ENCODE measurements around the gene SERPINB5. TPM values are rescaled to one million over a fixed set of nuclear protein-coding genes. Genes with fewer than 3 reads are reported as not detected.

SERPINB5 gene, protein sequence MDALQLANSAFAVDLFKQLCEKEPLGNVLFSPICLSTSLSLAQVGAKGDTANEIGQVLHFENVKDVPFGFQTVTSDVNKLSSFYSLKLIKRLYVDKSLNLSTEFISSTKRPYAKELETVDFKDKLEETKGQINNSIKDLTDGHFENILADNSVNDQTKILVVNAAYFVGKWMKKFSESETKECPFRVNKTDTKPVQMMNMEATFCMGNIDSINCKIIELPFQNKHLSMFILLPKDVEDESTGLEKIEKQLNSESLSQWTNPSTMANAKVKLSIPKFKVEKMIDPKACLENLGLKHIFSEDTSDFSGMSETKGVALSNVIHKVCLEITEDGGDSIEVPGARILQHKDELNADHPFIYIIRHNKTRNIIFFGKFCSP
- total RNA-seq = not detected in 2 replicates

DNA sequence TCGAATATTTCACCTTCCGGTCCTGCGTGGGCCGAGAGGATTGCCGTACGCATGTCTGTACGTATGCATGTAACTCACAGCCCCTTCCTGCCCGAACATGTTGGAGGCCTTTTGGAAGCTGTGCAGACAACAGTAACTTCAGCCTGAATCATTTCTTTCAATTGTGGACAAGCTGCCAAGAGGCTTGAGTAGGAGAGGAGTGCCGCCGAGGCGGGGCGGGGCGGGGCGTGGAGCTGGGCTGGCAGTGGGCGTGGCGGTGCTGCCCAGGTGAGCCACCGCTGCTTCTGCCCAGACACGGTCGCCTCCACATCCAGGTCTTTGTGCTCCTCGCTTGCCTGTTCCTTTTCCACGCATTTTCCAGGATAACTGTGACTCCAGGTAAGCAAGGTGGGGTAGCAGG is at the start of gene SERPINB5:
Gene SERPINB5 (plus strand): TSS at position 291 of the 400 bp plus-strand sequence. CDS start 7,471 bp downstream, outside the sequence.

GRCh38 chr18:63542069-63542468 is 65.3 kb downstream of the SERPINB5 start, which contains the start of gene SERPINB12:
Gene SERPINB12 (plus strand): TSS chr18:63542369. CDS start chr18:63556160, 13,791 bp downstream.

Other genes starting within 250 kb of the SERPINB5 start
- gene BCL2, start 157.2 kb upstream of the SERPINB5 start, total RNA-seq = under 0.01 TPM in 1 of 2 replicates, not detected in the other
- 20.8 and 39.5 TPM in 2 replicates for gene KDSR, start 109.8 kb upstream of the SERPINB5 start, total RNA-seq
- 26.8 and 30.5 TPM in 2 replicates for gene VPS4B, start 54.5 kb upstream of the SERPINB5 start, total RNA-seq
- not detected in 2 replicates for gene SERPINB12, start 65.4 kb downstream of the SERPINB5 start, total RNA-seq
- not detected in 2 replicates for gene SERPINB13, start 110.4 kb downstream of the SERPINB5 start, total RNA-seq
- gene SERPINB4, start 167.3 kb downstream of the SERPINB5 start, total RNA-seq = not detected in 2 replicates
- gene SERPINB3, start 184.9 kb downstream of the SERPINB5 start, total RNA-seq = not detected in 2 replicates
- gene SERPINB11, start 226.0 kb downstream of the SERPINB5 start, total RNA-seq = not detected in 2 replicates